Tibial nerve (tissue), 4 donors: ENCODE data around the gene APAF1. TPM values are rescaled to one million over a fixed set of nuclear protein-coding genes. Genes with fewer than 3 reads are reported as not detected.

Experiments
- DNase-seq, 2 donors: peaks; one replicate each; pipeline ENCODE4 v3.0.0-alpha.2; 2019; ENCODE audit warnings: low spot score in 2 of 2
- H3K27ac ChIP-seq, 4 donors: fragments of 200-600 bp; sonication (generic) in 3 of 4; one replicate each; pipeline ENCODE4 v1.5.1; 2017 to 2019; ENCODE audit warnings: mild to moderate bottlenecking in 1 of 4
- H3K27me3 ChIP-seq, 2 donors: fragments of 200-600 bp; sonication (generic) in 1 of 2; one replicate each; pipeline versions ENCODE4 v1.5.1 to v1.6.0; 2017 to 2019
- H3K36me3 ChIP-seq, 3 donors: fragments of 200-600 bp; sonication (generic); one replicate each; pipeline ENCODE4 v1.5.1; 2018 to 2019
- H3K4me1 ChIP-seq, 4 donors: fragments of 200-600 bp; sonication (generic) in 3 of 4; one replicate each; pipeline ENCODE4 v1.5.1; 2017 to 2019
- H3K4me3 ChIP-seq, 4 donors: fragments of 200-600 bp; sonication (generic) in 3 of 4; one replicate each; pipeline ENCODE4 v1.5.1; 2017 to 2019; ENCODE audit warnings: mild to moderate bottlenecking in 1 of 4, moderate library complexity in 1 of 4
- H3K9me3 ChIP-seq, 4 donors: fragments of 200-600 bp; sonication (generic) in 3 of 4; one replicate each; pipeline ENCODE4 v1.5.1; 2017 to 2019
- CTCF ChIP-seq, 5 experiments: fragments of 200-600 bp in 3 of 5; fragments of 450-650 bp in 2 of 5; sonication (generic) in 3 of 5; IDR thresholded peaks; one replicate each; pipeline ENCODE4 v1.5.1; 2016 to 2019; ENCODE audit warnings: antibody characterized with exemption in 5 of 5, mild to moderate bottlenecking in 3 of 5, moderate library complexity in 2 of 5
- EP300 ChIP-seq, 2 donors: sonication (generic); formaldehyde crosslinking; IDR thresholded peaks; one replicate each; pipeline ENCODE4 v1.6.1; 2017; ENCODE audit warnings: antibody characterized with exemption in 2 of 2, mild to moderate bottlenecking in 1 of 2
- POLR2A ChIP-seq, 2 donors: fragments of 450-650 bp; IDR thresholded peaks; one replicate each; pipeline ENCODE4 v1.6.1; 2017; ENCODE audit warnings: antibody characterized with exemption in 2 of 2, mild to moderate bottlenecking in 2 of 2, moderate library complexity in 2 of 2
- WGBS, 2 donors: methylation state at CpG; one replicate each; pipeline ENCODE4 v1.1.5; 2018; 5-methylcytosine and 5-hydroxymethylcytosine counted together
- total RNA-seq, 4 donors: library from RNA; depleted of rRNA; stranded (reverse); fragments of >200 nt; gene quantifications; one replicate each; pipeline ENCODE4 v1.1.0, GENCODE V29; 2016

APAF1 gene
- total RNA-seq, 4 donors from 2014 or later, result 12.1 to 18.1 (median 15.5) TPM

GRCh38 chr12:98763656-98764055 lies 118.6 kb downstream of the APAF1 start:
- no peaks in the 10 kb centered on the region for H3K4me1 ChIP-seq
- TF ChIP-seq EP300 (IDR thresholded peaks at IDR 0.05), result no peak
- no peak for TF ChIP-seq POLR2A (IDR thresholded peaks at IDR 0.05)
- no peak for TF ChIP-seq CTCF (IDR thresholded peaks at IDR 0.05)
- H3K4me3 ChIP-seq, result no peak overlapping the region
- DNase-seq, result no peak
- 93 to 98% methylated on average over 4 of the region's 4 CpGs for WGBS, 2 donors
- H3K27ac ChIP-seq, result no peak overlapping the region
- no peaks in the 10 kb centered on the region for H3K9me3 ChIP-seq
- no peaks in the 10 kb centered on the region for H3K27me3 ChIP-seq
- no peaks in the 10 kb centered on the region for H3K36me3 ChIP-seq

- WGBS, 2 donors, result 76 to 85% methylated on average over 9 of the region's 9 CpGs
- Histone ChIP-seq H3K4me1 (no peaks in the 10 kb centered on the region), H3K9me3 (no peaks in the 10 kb centered on the region)
These were observed 122.2 kb downstream of the APAF1 start for GRCh38 chr12:98767248-98767647.

GRCh38 chr12:98769068-98769467 lies 124.0 kb downstream of the APAF1 start:
- Histone ChIP-seq H3K4me3 (no peak overlapping the region), H3K27me3 (no peaks in the 10 kb centered on the region), H3K36me3 (peaks cover 0 to 11% (median 0%) of the 10 kb centered on the region in 3 donors), H3K27ac (no peak overlapping the region), H3K4me1 (no peaks in the 10 kb centered on the region), H3K9me3 (no peaks in the 10 kb centered on the region)
- TF ChIP-seq CTCF (IDR thresholded peaks at IDR 0.05), result no peak
- TF ChIP-seq EP300 (IDR thresholded peaks at IDR 0.05), result no peak
- no peak for TF ChIP-seq POLR2A (IDR thresholded peaks at IDR 0.05)
- DNase-seq, result no peak

More at GRCh38 chr12:98767248-98767647, 122.2 kb downstream of the APAF1 start:
- Histone ChIP-seq H3K27ac (no peak overlapping the region), H3K36me3 (peaks cover 0 to 2% (median 0%) of the 10 kb centered on the region in 3 donors), H3K4me3 (no peak overlapping the region), H3K27me3 (no peaks in the 10 kb centered on the region)
- DNase-seq, result no peak
- TF ChIP-seq POLR2A (IDR thresholded peaks at IDR 0.05) (no peak), EP300 (IDR thresholded peaks at IDR 0.05) (no peak), CTCF (IDR thresholded peaks at IDR 0.05) (no peak)

- no peak overlapping the region for H3K4me3 ChIP-seq
- H3K9me3 ChIP-seq, result no peaks in the 10 kb centered on the region
- no peaks in the 10 kb centered on the region for H3K27me3 ChIP-seq
- H3K36me3 ChIP-seq, result peaks cover 0 to 11% (median 0%) of the 10 kb centered on the region in 3 donors
- TF ChIP-seq EP300 (IDR thresholded peaks at IDR 0.05), result no peak
- no peak for TF ChIP-seq POLR2A (IDR thresholded peaks at IDR 0.05)
- TF ChIP-seq CTCF (IDR thresholded peaks at IDR 0.05), result no peak
- DNase-seq, result no peak
- WGBS, 2 donors, result 69 to 75% methylated on average over 4 of the region's 4 CpGs
- H3K4me1 ChIP-seq, result no peaks in the 10 kb centered on the region
- no peak overlapping the region for H3K27ac ChIP-seq
These were observed 125.1 kb downstream of the APAF1 start for GRCh38 chr12:98770230-98770629.

GRCh38 chr12:98771811-98772752 lies 127.0 kb downstream of the APAF1 start:
- H3K9me3 ChIP-seq, result no peaks in the 10 kb centered on the region
- TF ChIP-seq CTCF (IDR thresholded peaks at IDR 0.05) (no peak), POLR2A (IDR thresholded peaks at IDR 0.05) (no peak), EP300 (IDR thresholded peaks at IDR 0.05) (no peak)
- H3K4me1 ChIP-seq, result no peaks in the 10 kb centered on the region
- H3K4me3 ChIP-seq, result no peak overlapping the region
- 94% methylated on average over 8 of the region's 8 CpGs for WGBS, 2 donors
- DNase-seq, result no peak
- H3K27me3 ChIP-seq, result no peaks in the 10 kb centered on the region
- H3K36me3 ChIP-seq, result peaks cover 0 to 11% (median 0%) of the 10 kb centered on the region in 3 donors
- H3K27ac ChIP-seq, result no peak overlapping the region
